Right lung (tissue), 10 donors: ENCODE results near the gene OR4D1. TPM values are rescaled to one million over a fixed set of nuclear protein-coding genes. Genes with fewer than 3 reads are reported as not detected.
"Not testable (repeated sequence)": the region's sequence is repeated elsewhere in the genome, so short reads cannot be mapped to it uniquely, and the experiment has no call there.

Experiments used
- DNase-seq, 2 donors: peaks; one replicate each; pipeline ENCODE4 v3.0.0-alpha.2; 2013
- long read RNA-seq, 8 donors: transcript quantifications; one replicate each; lab custom pipeline, GENCODE V29; 2026
- polyA plus RNA-seq, 5 donors: library from polyadenylated mRNA; unstranded; fragments of 120-200 nt; gene quantifications; one replicate each; pipeline versions ENCODE4 v1.2.1 to v1.2.3, GENCODE V29; 2013; ENCODE audit warnings: inconsistent platforms in 1 of 5, low replicate concordance in 1 of 5; ENCODE audit not compliant: insufficient read length in 5 of 5, insufficient read depth in 1 of 5

Gene OR4D1
- under 1 TPM in 3 of 5 donors, not detected in 2; 0.04 to 0.12 (median 0.04) TPM for polyA plus RNA-seq
- long read RNA-seq, donor 1 = 0 reads
- long read RNA-seq, donor 2 = 0 reads
- long read RNA-seq, donor 3 = 0 reads
- long read RNA-seq, donor 4 = 0 reads
- long read RNA-seq, donor 5 = 0 reads
- long read RNA-seq, donor 6 = 0 reads
- long read RNA-seq, donor 7 = 0 reads
- long read RNA-seq, donor 8 = 0 reads

GRCh38 chr17:58147930-58148434 lies at the start of gene OR4D1:
Gene OR4D1 (plus strand): TSS chr17:58148384. CDS start chr17:58155154, 6,770 bp downstream.
- DNase-seq = no peak

GRCh38 chr17:58100506-58100905 lies 47.7 kb upstream of the OR4D1 start:
- DNase-seq = no peak

GRCh38 chr17:58101898-58102297 lies 46.3 kb upstream of the OR4D1 start:
- not testable (repeated sequence) for DNase-seq

DNA sequence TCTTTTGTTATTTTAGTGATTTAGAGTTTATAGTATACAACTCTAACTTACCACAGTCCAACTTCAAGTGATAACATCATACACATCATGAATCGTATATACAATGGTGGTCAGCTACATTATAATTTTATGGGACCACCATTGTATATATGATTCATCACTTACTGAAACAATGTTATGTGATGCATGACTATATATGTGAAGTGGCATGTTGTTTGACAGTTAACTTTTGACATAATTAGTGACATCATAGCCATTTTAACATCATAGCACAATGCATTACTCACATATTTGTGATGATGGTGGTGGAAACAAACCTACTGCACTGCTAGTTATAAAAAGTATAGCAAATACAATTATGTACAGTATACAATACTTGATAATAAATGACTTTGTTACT lies 43.1 kb upstream of the OR4D1 start:
- no peak for DNase-seq

DNA sequence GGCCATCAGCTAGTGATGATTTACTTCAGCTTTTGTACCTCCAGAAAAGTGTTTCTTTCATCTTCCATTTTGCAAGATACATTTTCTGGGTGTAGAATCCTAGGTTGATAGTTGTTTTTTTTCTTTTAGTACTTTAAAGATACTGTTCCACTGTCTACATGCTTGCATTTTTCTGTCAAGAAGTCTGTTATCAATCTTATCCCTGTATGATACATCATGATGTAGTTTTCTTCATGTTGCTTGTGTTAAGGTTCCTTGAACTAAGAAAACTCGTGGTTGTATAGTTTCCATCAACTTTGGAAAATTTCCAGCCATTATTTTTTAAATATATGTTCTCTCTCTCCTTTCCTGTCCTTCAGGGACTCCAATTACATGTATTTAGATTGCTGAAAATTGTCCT lies 40.9 kb upstream of the OR4D1 start:
- DNase-seq = no peak

GRCh38 chr17:58109197-58109596 lies 39.0 kb upstream of the OR4D1 start:
- no peak for DNase-seq

DNA sequence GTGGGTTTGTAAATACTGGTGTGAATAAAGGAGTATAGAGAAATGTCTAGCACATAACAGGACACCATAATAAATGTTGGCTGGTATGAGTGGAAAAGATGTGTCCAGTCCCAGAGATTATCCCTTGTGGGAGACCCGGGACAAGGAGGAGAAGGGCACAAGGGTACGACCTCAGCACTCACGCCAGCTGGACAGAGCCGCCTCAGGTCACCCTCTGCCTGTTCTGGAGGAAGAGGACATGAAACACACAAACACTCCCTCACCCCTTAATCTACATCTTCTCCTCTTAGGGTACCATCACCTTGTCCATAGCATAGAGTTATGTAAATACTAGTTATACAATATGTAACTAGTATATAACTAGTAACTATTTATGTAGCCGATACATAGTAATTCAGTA lies 38.2 kb upstream of the OR4D1 start:
- no peak for DNase-seq

DNA sequence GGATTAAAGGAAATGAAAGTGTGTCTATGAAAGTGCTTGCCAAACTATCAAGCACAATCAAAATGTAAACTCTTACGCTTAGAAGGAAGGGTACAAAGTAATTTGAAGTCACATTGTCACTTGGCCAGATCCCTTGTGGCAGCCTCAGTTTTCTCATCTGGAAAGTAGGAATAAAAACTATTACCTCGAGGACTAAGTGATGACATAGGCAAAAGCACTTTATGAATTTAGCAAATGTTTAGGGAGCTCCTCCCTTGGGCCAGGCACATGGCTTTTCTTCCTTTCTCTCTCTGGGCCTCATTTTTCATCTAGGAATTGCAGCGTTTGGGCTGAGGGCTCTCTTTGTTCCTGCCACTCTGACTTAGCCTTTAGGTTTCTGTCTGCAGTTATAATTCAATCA lies 36.5 kb upstream of the OR4D1 start:
- no peak for DNase-seq

DNA sequence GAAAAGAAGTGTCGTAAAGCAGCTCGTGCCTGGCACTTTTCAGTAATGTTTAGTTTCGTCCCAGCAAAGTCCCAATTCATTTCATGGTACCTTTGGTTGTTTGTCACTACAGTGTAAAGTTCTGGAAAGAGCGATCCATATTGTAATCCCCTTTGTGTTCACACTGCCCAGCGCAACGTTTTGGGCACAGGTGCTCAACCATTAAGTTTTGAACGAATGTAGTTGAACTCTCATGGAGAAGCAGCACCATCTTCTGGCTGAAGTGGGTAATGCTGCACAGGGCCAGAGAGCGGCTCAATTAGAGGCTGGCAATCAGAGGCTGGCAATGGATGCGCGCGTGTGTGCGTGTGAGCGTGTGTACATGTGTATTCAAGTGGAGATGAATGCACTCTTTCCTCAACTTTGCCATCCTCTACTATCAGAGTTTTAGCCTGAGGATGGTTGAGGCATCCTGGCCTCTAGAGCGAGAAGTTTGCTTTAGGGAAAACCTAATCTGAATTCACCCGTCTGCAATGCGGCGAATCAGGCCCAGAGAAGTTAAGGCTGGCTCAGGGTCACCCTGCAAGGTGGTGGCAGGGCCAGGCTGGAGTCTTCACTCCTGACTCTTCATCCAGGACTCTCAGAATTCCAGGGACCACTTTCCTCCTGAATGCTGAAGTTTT lies 35.1 kb upstream of the OR4D1 start:
- DNase-seq = peak; percentile 54 to 64

GRCh38 chr17:58113947-58114346 lies 34.2 kb upstream of the OR4D1 start:
- DNase-seq = no peak

- DNase-seq = no peak
Measured at GRCh38 chr17:58117382-58117781, 30.8 kb upstream of the OR4D1 start.

GRCh38 chr17:58119491-58119890 lies 28.7 kb upstream of the OR4D1 start:
- no peak for DNase-seq

- DNase-seq = peak; percentile 31 to 51
Measured at GRCh38 chr17:58120195-58120822, 27.9 kb upstream of the OR4D1 start.

GRCh38 chr17:58121925-58122324 lies 26.3 kb upstream of the OR4D1 start:
- no peak for DNase-seq

- no peak for DNase-seq
Measured at GRCh38 chr17:58127846-58128245, 20.3 kb upstream of the OR4D1 start.

- DNase-seq = not testable (repeated sequence)
Measured at GRCh38 chr17:58132697-58133096, 15.5 kb upstream of the OR4D1 start.

- DNase-seq = no peak
Measured at GRCh38 chr17:58136669-58137279, 11.4 kb upstream of the OR4D1 start.

DNA sequence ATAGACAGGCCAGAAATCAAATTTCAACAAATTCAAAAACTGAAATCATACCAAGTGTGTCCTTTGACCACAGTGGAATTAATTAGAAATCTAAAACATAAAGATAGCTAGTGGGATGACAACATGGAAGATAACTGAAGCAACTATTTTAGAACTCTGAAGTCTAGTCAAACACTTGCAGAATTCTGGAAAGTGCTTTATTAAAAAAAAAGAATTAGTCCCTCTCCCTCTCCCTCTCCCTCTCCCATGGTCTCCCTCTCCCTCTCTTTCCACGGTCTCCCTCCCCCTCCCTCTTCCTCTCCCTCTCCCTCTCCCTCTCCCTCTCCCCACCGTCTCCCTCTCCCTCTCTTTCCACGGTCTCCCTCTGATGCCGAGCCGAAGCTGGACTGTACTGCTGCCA lies 6.7 kb upstream of the OR4D1 start:
- no peak for DNase-seq

GRCh38 chr17:58143335-58143734 lies 4.8 kb upstream of the OR4D1 start:
- DNase-seq = not testable (repeated sequence)

- no peak for DNase-seq
Measured at GRCh38 chr17:58144801-58145200, 3.4 kb upstream of the OR4D1 start.

- DNase-seq = no peak
Measured at GRCh38 chr17:58148609-58149008, 425 bp downstream of the OR4D1 start.

- no peak for DNase-seq
Measured at GRCh38 chr17:58150394-58150793, 2.2 kb downstream of the OR4D1 start.

DNA sequence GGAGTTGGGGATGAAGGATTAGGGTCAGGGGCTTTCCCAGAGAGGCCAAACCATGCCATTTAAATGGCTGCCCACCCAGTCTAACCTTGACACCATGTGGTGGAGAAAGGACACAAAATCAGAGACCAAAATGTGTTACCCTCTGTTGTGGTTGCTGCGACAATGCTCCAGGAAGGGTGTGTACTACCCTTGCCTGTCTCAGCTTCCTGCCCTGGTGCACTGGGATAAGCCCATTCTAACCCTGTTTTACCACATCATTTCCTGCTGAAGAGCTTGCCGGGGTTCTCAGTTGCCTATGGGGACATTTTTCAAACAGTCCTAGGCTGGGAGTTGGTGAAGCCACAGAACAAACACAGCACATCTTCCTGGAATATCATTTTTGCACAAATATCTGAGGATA lies 4.9 kb downstream of the OR4D1 start:
- DNase-seq = no peak
